Activated naive CD4-positive, alpha-beta T cell treated with anti-CD3 and anti-CD28 coated beads, Interleukin-2, amount 10 ng/mL, durations not matched to agents 5 hours and 36 hours (primary cell): ENCODE data around the gene MARCKSL1. TPM values are rescaled to one million over a fixed set of nuclear protein-coding genes. Genes with fewer than 3 reads are reported as not detected.

Source experiments
- total RNA-seq, 2 experiments: library from RNA; stranded (reverse); gene quantifications; one replicate each; pipeline ENCODE4 v1.2.3, GENCODE V29; 2021

The MARCKSL1 gene, protein sequence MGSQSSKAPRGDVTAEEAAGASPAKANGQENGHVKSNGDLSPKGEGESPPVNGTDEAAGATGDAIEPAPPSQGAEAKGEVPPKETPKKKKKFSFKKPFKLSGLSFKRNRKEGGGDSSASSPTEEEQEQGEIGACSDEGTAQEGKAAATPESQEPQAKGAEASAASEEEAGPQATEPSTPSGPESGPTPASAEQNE
- 10 to 100 TPM; 58.5 to 59.6 TPM for total RNA-seq

DNA sequence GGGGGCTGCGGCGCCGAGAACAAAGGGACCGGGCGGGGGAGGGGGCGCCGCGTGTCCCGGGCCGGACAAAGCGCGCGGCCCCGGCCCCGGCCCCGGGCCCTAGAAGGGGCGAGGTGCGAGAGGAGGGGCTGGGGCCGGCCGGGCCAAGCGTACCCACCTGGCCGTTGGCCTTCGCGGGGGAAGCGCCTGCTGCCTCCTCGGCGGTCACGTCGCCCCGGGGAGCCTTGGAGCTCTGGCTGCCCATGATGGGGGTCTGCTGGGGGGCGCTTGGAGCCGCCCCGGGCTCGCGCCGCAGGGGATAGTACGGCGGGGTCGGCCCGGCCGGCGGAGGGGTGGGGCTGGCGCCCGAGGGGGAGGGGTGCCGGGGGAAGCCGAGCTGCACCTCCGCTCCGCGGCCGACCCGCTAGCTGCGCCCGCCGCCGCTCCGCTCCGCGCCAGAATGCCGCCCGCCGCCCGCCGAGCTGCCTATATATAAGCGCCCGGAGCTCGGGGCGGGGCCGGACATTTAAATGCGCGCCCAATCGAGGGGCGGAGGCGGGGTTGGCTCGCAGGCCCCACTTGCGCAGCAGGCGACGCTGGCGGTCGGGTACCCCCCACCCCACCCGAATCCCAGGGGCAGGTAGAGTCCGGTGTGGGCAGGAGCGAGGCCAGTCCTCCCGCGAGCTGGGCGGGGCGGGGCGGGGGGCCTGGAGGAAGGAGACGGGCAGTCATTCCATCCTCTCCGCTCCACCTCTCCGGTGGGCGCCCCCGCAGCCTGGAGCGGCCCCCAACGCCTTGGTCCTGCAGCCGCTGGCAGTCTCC, at the start of gene MARCKSL1:
Gene MARCKSL1, minus strand, starts transcription at position 444 of the 801 bp plus-strand sequence. Its CDS starts 200 bp downstream, at position 244.

DNA sequence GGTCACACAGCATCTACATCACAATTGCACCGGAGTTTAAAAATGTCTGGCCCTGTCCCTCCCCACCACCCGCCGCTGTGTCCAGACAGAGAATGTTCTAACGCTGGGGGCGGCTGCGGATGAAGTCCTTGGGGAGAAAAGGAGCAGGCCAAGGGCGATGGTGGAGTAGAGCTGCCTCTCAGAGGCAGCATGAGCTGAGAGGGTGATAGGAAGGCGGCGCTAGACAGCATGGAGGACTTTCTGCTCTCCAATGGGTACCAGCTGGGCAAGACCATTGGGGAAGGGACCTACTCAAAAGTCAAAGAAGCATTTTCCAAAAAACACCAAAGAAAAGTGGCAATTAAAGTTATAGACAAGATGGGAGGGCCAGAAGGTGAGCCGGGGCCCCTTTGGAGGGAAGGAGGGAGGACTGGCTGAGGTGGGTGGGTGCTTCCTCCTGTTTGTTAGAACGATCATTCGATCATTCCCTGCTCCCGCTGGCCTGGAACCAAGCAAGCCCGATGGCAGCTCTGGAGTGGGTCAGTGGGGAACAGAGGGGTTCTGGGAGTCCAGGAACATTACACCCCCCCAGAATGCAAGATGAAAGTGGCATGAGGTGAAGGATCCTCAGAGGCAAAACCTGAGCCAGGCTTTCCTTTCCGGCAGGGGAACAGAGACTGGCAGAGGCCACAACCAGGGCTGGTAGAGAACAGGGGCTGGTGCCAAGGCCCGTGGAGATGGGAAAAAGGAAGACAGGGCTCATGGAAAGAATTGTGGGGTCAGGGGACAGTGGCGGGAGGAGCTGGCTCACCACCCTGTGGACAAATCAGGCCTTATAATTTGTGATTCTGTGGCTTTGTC, 26.7 kb upstream of the MARCKSL1 start, which contains the start of the genes FAM229A and TSSK3:
Gene FAM229A, minus strand, starts transcription at position 12 of the 840 bp plus-strand sequence. CDS start 394 bp downstream, outside the sequence.
Gene TSSK3, plus strand, starts transcription at position 66 of the 840 bp plus-strand sequence. Its CDS starts 163 bp downstream, at position 229.

DNA sequence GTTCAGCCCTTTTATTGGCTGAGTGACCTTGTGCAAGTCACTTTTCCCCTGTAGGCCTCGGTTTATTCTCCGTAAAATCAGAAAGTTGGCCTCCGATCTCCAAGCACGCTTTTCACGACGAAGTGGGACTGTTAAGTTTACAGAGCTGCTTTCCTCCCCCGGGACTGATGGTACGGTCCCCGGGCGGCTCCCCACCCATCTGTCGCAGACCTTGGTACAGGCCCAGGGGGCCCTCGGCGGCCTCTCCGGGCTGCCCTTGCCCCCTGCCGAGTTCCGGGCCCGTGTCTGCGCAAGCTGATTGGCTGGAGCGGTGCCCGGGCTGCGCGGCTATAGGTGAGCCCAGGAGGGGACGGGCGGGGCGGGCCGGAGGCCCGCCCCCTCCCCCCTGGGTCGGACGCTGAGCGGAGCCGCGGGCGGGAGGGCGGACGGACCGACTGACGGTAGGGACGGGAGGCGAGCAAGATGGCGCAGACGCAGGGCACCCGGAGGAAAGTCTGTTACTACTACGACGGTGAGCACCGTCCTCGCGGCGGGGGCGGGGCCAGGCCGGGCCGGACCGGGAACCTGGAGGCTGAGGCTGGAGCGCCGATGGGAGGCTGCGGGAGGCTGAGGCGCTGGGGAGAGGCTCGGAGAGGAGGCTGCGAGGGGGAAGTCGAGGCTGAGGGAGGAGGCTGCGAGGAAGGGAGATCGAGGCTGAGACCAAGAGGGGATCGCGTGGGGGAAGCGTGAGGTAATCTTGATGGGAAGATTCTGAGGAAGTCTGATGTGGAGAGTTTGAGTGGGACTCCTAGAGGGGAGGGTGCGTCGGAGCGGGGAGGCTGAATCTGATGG, 44.1 kb downstream of the MARCKSL1 start, which contains the start of gene HDAC1:
Gene HDAC1, plus strand, starts transcription at position 376 of the 831 bp plus-strand sequence. Its CDS starts 87 bp downstream, at position 463.

Other genes with a start within 250 kb of the MARCKSL1 start
- gene KPNA6, start 228.2 kb downstream of the MARCKSL1 start, total RNA-seq = 10 to 100 TPM; 52.9 to 54.7 TPM
- gene TXLNA, start 156.6 kb downstream of the MARCKSL1 start, total RNA-seq = 10 to 100 TPM; 55.6 to 56.4 TPM
- gene CCDC28B, start 135.6 kb downstream of the MARCKSL1 start, total RNA-seq = 10 to 100 TPM; 34.7 to 37.7 TPM
- gene IQCC, start 130.6 kb downstream of the MARCKSL1 start, total RNA-seq = 1 to 10 TPM; 3.6 to 4.3 TPM
- under 1 TPM; 0.10 to 0.14 TPM for gene DCDC2B, start 127.1 kb downstream of the MARCKSL1 start, total RNA-seq
- 10 to 100 TPM; 16.8 to 17.9 TPM for gene TMEM234, start 113.9 kb downstream of the MARCKSL1 start, total RNA-seq
- gene EIF3I, start 113.8 kb downstream of the MARCKSL1 start, total RNA-seq = 100 to 1,000 TPM; 156 to 169 TPM
- gene FAM167B, start 89.0 kb downstream of the MARCKSL1 start, total RNA-seq = under 1 TPM; 0.58 to 0.67 TPM
- gene LCK, start 85.0 kb downstream of the MARCKSL1 start, total RNA-seq = 100 to 1,000 TPM; 441 to 449 TPM
- gene HDAC1, start 44.1 kb downstream of the MARCKSL1 start, total RNA-seq = 100 to 1,000 TPM; 194 to 207 TPM
- gene FAM229A, start 26.3 kb upstream of the MARCKSL1 start, total RNA-seq = 10 to 100 TPM; 11.4 to 13.5 TPM
- 1 to 10 TPM; 1.1 to 1.5 TPM for gene TSSK3, start 26.3 kb upstream of the MARCKSL1 start, total RNA-seq
- 10 to 100 TPM; 50.2 to 50.7 TPM for gene BSDC1, start 58.2 kb upstream of the MARCKSL1 start, total RNA-seq
- not detected for gene ZBTB8B, start 128.8 kb upstream of the MARCKSL1 start, total RNA-seq
- under 1 TPM; 0.26 to 0.30 TPM for gene ZBTB8A, start 203.2 kb upstream of the MARCKSL1 start, total RNA-seq